ENCODE measurements around the gene CDKAL1. TPM values are rescaled to one million over a fixed set of nuclear protein-coding genes. Genes with fewer than 3 reads are reported as not detected.

The CDKAL1 gene
- total RNA-seq, 1 donor from 2014 or later: 24.8 TPM

DNA sequence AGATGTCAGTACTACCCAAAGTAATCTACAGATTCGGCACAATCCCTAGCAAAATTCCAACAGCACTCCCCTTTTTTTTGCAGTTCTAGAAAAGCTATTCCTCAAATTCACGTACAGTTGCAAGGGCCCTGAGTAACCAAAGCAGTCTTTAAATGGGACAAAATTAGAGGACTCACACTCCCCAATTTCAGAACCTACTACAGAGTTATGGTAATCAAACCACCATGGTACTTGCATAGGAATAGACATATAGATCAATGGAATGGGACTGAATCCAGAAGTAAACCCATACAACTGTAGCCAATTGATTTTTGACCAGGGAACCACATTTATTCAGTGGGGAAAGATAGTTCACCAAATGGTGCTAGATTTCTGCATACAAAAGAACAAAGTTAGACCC is 350.8 kb downstream of the CDKAL1 start:
- no peak for DNase-seq
- Mint-ChIP-seq H3K9me3 (ENCODE audit: unreplicated experiment) (peaks cover 8% of the 10 kb centered on the region), H3K36me3 (ENCODE audit: unreplicated experiment) (peaks cover 14% of the 10 kb centered on the region), H3K4me3 (ENCODE audit: unreplicated experiment) (no peak overlapping the region), H3K4me1 (ENCODE audit: low read depth, unreplicated experiment) (peaks cover 2% of the 10 kb centered on the region), H3K27ac (ENCODE audit: unreplicated experiment) (no peak overlapping the region), H3K27me3 (ENCODE audit: unreplicated experiment) (peaks cover 4% of the 10 kb centered on the region)
- TF ChIP-seq, protein P1, sequence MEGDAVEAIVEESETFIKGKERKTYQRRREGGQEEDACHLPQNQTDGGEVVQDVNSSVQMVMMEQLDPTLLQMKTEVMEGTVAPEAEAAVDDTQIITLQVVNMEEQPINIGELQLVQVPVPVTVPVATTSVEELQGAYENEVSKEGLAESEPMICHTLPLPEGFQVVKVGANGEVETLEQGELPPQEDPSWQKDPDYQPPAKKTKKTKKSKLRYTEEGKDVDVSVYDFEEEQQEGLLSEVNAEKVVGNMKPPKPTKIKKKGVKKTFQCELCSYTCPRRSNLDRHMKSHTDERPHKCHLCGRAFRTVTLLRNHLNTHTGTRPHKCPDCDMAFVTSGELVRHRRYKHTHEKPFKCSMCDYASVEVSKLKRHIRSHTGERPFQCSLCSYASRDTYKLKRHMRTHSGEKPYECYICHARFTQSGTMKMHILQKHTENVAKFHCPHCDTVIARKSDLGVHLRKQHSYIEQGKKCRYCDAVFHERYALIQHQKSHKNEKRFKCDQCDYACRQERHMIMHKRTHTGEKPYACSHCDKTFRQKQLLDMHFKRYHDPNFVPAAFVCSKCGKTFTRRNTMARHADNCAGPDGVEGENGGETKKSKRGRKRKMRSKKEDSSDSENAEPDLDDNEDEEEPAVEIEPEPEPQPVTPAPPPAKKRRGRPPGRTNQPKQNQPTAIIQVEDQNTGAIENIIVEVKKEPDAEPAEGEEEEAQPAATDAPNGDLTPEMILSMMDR (IDR thresholded peaks at IDR 0.05; ENCODE audit: partially characterized antibody, unreplicated experiment): no peak

GRCh38 chr6:20891161-20891560 is 356.9 kb downstream of the CDKAL1 start:
- H3K4me1 Mint-ChIP-seq (ENCODE audit: low read depth, unreplicated experiment): no peaks in the 10 kb centered on the region
- H3K4me3 Mint-ChIP-seq (ENCODE audit: unreplicated experiment): no peak overlapping the region
- H3K27ac Mint-ChIP-seq (ENCODE audit: unreplicated experiment): no peak overlapping the region
- TF ChIP-seq, protein P1 (IDR thresholded peaks at IDR 0.05; ENCODE audit: partially characterized antibody, unreplicated experiment): no peak
- no peak for DNase-seq
- H3K36me3 Mint-ChIP-seq (ENCODE audit: unreplicated experiment): peaks cover 5% of the 10 kb centered on the region
- H3K9me3 Mint-ChIP-seq (ENCODE audit: unreplicated experiment): peaks cover 3% of the 10 kb centered on the region
- H3K27me3 Mint-ChIP-seq (ENCODE audit: unreplicated experiment): peaks cover 4% of the 10 kb centered on the region

DNA sequence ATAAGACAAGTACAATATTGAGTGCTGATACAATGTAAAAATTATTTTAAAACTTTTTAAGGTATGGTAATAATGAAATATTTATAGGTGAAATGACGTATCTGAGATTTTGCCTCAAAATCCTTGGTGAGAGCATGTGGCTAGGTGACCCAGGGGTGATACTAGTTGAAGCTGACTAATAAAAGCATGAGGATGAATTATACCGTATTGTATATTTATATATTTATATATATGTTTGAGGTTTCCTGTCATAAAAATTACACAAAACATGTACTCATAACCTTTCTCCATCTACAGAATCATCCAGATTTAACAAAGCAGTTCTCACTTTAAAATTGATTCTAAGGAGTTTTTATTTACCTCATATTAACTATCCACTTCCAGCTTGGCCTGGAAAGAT is 358.1 kb downstream of the CDKAL1 start:
- Mint-ChIP-seq H3K9me3 (ENCODE audit: unreplicated experiment) (peaks cover 2% of the 10 kb centered on the region), H3K36me3 (ENCODE audit: unreplicated experiment) (peaks cover 3% of the 10 kb centered on the region), H3K27me3 (ENCODE audit: unreplicated experiment) (peaks cover 4% of the 10 kb centered on the region), H3K4me3 (ENCODE audit: unreplicated experiment) (no peak overlapping the region), H3K27ac (ENCODE audit: unreplicated experiment) (no peak overlapping the region), H3K4me1 (ENCODE audit: low read depth, unreplicated experiment) (no peaks in the 10 kb centered on the region)
- TF ChIP-seq, protein P1 (IDR thresholded peaks at IDR 0.05; ENCODE audit: partially characterized antibody, unreplicated experiment): no peak
- DNase-seq: no peak

- Mint-ChIP-seq H3K4me3 (ENCODE audit: unreplicated experiment) (no peak overlapping the region), H3K27ac (ENCODE audit: unreplicated experiment) (no peak overlapping the region), H3K36me3 (ENCODE audit: unreplicated experiment) (no peaks in the 10 kb centered on the region), H3K4me1 (ENCODE audit: low read depth, unreplicated experiment) (no peaks in the 10 kb centered on the region), H3K27me3 (ENCODE audit: unreplicated experiment) (peaks cover 4% of the 10 kb centered on the region), H3K9me3 (ENCODE audit: unreplicated experiment) (no peaks in the 10 kb centered on the region)
- TF ChIP-seq, protein P1 (IDR thresholded peaks at IDR 0.05; ENCODE audit: partially characterized antibody, unreplicated experiment): no peak
- no peak for DNase-seq
Measured at GRCh38 chr6:20893412-20893811, 359.2 kb downstream of the CDKAL1 start.

DNA sequence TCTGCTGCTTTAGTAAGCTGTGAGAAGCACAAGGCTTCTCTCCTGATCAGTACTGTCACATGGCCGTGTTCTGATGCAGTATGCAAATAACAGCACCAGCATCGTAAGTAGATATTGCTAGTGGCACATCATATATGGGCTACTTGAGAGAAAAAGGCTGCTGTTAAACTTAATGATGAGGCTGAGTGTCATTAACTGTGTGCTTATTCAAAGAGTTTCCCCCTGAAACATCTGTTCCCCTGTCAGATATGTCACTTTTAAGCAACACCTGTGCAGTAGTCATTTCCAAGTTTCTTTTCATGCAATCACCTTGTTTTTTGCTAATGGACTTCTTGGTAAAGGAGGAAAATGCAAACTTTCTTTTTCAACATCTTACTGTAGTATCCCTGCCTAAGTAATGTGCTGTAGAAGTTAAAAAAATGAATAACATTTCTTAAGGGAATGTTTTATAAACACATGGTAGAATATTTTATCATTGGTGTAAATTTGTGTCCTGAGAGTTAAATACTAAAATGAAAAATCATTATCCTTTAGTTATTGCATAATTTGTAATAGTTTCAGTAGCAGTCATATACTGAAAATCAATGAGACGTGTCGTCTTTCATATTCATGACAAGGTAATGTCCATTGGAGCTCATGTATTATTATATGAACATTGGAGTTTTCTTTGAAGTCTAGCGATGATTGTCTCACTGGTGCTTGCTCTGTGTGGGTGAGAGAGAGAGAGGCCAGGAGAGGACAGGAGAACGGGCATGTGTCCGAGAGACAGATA is 366.3 kb downstream of the CDKAL1 start:
- H3K4me1 Mint-ChIP-seq (ENCODE audit: low read depth, unreplicated experiment): peaks cover 8% of the 10 kb centered on the region

More for the DNA sequence above, 366.3 kb downstream of the CDKAL1 start:
- H3K4me3 Mint-ChIP-seq (ENCODE audit: unreplicated experiment): no peak overlapping the region
- peaks cover 2% of the 10 kb centered on the region for H3K27me3 Mint-ChIP-seq (ENCODE audit: unreplicated experiment)
- H3K36me3 Mint-ChIP-seq (ENCODE audit: unreplicated experiment): peaks cover 9% of the 10 kb centered on the region
- H3K9me3 Mint-ChIP-seq (ENCODE audit: unreplicated experiment): peaks cover 2% of the 10 kb centered on the region
- TF ChIP-seq, protein P1 (IDR thresholded peaks at IDR 0.05; ENCODE audit: partially characterized antibody, unreplicated experiment): no peak
- H3K27ac Mint-ChIP-seq (ENCODE audit: unreplicated experiment): peak overlapping the region; percentile 46
- DNase-seq: no peak

Measured in glutamatergic neuron (in vitro differentiated cells).